GM23338 (cell line): ENCODE results near the gene PDIA4.

Experiments used
- CREB1 ChIP-seq: fragments of 250-450 bp; sonication (Bioruptor Pico); IDR thresholded peaks from 2 replicates; pipeline ENCODE4 v1.5.0; 2020; ENCODE audit warnings: low read depth, mild to moderate bottlenecking, moderate library complexity
- EZH2 ChIP-seq: fragments of 200-600 bp; sonication (generic); IDR thresholded peaks from one replicate; pipeline ENCODE4 v1.8.0; 2017; ENCODE audit warnings: antibody characterized with exemption, mild to moderate bottlenecking, low read depth; ENCODE audit not compliant: unreplicated experiment
- EZH2phosphoT487 ChIP-seq: fragments of 200-600 bp; sonication (generic); IDR thresholded peaks from one replicate; pipeline ENCODE4 v1.8.1; 2018; ENCODE audit warnings: antibody characterized with exemption; ENCODE audit not compliant: unreplicated experiment
- JUNB ChIP-seq: IDR thresholded peaks from one replicate; pipeline ENCODE4 v1.6.1; 2016; ENCODE audit warnings: antibody characterized with exemption; ENCODE audit not compliant: unreplicated experiment
- NANOG ChIP-seq: IDR thresholded peaks from 2 replicates; pipeline ENCODE4 v1.6.1; 2016; ENCODE audit warnings: antibody characterized with exemption, borderline replicate concordance
- POLR2AphosphoS5 ChIP-seq: IDR thresholded peaks from 2 replicates; pipeline ENCODE4 v1.6.1; 2016; ENCODE audit warnings: antibody characterized with exemption, low read depth
- STAT1 ChIP-seq: IDR thresholded peaks from one replicate; pipeline ENCODE4 v1.6.1; 2016; ENCODE audit warnings: antibody characterized with exemption; ENCODE audit not compliant: unreplicated experiment
- ZNF114 ChIP-seq: fragments of 250-450 bp; sonication (Bioruptor Pico); IDR thresholded peaks from 2 replicates; pipeline ENCODE4 v1.5.0; 2020; ENCODE audit warnings: mild to moderate bottlenecking, moderate library complexity
- ZNF331 ChIP-seq: fragments of 250-450 bp; sonication (Bioruptor Pico); IDR thresholded peaks from 2 replicates; pipeline ENCODE4 v1.5.0; 2020; ENCODE audit warnings: low read depth, mild to moderate bottlenecking, moderate library complexity
- TF ChIP-seq, protein P1 (sequence below), 2 experiments: fragments of 200-600 bp in 1 of 2; sonication (generic) in 1 of 2; conservative IDR thresholded peaks; 2 replicates each; pipeline versions ENCODE4 v1.5.1 to v1.6.1; 2016 to 2017; ENCODE audit warnings: antibody characterized with exemption in 2 of 2, low read depth in 2 of 2, mild to moderate bottlenecking in 2 of 2, moderate library complexity in 1 of 2
- TF ChIP-seq, protein P2 (sequence below): fragments of 250-450 bp; sonication (Bioruptor Pico); IDR thresholded peaks from 2 replicates; pipeline ENCODE4 v1.5.0; 2020; ENCODE audit warnings: mild to moderate bottlenecking, moderate library complexity
- TF ChIP-seq, protein P3 (sequence below): IDR thresholded peaks from 2 replicates; pipeline ENCODE4 v1.6.1; 2016; ENCODE audit warnings: antibody characterized with exemption
- TF ChIP-seq, protein P4 (sequence below): IDR thresholded peaks from one replicate; pipeline ENCODE4 v1.6.1; 2018; ENCODE audit warnings: antibody characterized with exemption; ENCODE audit not compliant: unreplicated experiment

DNA sequence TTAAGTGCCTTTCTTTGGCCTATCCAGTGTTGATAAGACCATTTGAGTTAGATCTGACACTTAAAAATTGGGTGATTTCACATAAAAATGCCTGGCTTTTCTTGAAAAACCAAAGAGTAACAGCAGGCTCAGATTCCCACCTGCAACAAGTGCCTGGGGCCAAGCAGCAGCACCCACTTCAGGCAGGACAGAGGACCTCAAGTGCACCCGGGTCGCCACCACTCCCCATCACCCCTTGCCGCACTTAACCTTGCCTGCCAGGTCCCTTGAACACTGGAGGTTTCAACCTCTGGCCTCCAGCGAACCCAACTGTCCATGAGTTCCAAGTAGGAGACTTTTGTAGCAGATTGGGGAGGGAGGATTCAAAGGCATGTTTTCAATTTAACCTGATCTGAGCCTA lies 30.8 kb downstream of the PDIA4 start:
- TF ChIP-seq, protein P1, sequence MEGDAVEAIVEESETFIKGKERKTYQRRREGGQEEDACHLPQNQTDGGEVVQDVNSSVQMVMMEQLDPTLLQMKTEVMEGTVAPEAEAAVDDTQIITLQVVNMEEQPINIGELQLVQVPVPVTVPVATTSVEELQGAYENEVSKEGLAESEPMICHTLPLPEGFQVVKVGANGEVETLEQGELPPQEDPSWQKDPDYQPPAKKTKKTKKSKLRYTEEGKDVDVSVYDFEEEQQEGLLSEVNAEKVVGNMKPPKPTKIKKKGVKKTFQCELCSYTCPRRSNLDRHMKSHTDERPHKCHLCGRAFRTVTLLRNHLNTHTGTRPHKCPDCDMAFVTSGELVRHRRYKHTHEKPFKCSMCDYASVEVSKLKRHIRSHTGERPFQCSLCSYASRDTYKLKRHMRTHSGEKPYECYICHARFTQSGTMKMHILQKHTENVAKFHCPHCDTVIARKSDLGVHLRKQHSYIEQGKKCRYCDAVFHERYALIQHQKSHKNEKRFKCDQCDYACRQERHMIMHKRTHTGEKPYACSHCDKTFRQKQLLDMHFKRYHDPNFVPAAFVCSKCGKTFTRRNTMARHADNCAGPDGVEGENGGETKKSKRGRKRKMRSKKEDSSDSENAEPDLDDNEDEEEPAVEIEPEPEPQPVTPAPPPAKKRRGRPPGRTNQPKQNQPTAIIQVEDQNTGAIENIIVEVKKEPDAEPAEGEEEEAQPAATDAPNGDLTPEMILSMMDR (conservative IDR thresholded peaks at IDR 0.05; ENCODE audit: low read depth in 2 of 2) = no peak
- no peak for TF ChIP-seq EZH2
- TF ChIP-seq POLR2AphosphoS5 = no peak
- no peak for TF ChIP-seq EZH2phosphoT487
- TF ChIP-seq, protein P2, sequence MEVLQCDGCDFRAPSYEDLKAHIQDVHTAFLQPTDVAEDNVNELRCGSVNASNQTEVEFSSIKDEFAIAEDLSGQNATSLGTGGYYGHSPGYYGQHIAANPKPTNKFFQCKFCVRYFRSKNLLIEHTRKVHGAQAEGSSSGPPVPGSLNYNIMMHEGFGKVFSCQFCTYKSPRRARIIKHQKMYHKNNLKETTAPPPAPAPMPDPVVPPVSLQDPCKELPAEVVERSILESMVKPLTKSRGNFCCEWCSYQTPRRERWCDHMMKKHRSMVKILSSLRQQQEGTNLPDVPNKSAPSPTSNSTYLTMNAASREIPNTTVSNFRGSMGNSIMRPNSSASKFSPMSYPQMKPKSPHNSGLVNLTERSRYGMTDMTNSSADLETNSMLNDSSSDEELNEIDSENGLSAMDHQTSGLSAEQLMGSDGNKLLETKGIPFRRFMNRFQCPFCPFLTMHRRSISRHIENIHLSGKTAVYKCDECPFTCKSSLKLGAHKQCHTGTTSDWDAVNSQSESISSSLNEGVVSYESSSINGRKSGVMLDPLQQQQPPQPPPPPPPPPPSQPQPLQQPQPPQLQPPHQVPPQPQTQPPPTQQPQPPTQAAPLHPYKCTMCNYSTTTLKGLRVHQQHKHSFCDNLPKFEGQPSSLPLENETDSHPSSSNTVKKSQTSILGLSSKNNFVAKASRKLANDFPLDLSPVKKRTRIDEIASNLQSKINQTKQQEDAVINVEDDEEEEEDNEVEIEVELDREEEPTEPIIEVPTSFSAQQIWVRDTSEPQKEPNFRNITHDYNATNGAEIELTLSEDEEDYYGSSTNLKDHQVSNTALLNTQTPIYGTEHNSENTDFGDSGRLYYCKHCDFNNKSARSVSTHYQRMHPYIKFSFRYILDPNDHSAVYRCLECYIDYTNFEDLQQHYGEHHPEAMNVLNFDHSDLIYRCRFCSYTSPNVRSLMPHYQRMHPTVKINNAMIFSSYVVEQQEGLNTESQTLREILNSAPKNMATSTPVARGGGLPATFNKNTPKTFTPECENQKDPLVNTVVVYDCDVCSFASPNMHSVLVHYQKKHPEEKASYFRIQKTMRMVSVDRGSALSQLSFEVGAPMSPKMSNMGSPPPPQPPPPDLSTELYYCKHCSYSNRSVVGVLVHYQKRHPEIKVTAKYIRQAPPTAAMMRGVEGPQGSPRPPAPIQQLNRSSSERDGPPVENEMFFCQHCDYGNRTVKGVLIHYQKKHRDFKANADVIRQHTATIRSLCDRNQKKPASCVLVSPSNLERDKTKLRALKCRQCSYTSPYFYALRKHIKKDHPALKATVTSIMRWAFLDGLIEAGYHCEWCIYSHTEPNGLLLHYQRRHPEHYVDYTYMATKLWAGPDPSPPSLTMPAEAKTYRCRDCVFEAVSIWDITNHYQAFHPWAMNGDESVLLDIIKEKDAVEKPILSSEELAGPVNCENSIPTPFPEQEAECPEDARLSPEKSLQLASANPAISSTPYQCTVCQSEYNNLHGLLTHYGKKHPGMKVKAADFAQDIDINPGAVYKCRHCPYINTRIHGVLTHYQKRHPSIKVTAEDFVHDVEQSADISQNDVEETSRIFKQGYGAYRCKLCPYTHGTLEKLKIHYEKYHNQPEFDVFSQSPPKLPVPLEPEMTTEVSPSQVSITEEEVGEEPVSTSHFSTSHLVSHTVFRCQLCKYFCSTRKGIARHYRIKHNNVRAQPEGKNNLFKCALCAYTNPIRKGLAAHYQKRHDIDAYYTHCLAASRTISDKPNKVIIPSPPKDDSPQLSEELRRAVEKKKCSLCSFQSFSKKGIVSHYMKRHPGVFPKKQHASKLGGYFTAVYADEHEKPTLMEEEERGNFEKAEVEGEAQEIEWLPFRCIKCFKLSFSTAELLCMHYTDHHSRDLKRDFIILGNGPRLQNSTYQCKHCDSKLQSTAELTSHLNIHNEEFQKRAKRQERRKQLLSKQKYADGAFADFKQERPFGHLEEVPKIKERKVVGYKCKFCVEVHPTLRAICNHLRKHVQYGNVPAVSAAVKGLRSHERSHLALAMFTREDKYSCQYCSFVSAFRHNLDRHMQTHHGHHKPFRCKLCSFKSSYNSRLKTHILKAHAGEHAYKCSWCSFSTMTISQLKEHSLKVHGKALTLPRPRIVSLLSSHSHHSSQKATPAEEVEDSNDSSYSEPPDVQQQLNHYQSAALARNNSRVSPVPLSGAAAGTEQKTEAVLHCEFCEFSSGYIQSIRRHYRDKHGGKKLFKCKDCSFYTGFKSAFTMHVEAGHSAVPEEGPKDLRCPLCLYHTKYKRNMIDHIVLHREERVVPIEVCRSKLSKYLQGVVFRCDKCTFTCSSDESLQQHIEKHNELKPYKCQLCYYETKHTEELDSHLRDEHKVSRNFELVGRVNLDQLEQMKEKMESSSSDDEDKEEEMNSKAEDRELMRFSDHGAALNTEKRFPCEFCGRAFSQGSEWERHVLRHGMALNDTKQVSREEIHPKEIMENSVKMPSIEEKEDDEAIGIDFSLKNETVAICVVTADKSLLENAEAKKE = no peak
- TF ChIP-seq, protein P3, sequence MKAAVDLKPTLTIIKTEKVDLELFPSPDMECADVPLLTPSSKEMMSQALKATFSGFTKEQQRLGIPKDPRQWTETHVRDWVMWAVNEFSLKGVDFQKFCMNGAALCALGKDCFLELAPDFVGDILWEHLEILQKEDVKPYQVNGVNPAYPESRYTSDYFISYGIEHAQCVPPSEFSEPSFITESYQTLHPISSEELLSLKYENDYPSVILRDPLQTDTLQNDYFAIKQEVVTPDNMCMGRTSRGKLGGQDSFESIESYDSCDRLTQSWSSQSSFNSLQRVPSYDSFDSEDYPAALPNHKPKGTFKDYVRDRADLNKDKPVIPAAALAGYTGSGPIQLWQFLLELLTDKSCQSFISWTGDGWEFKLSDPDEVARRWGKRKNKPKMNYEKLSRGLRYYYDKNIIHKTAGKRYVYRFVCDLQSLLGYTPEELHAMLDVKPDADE = no peak
- TF ChIP-seq, protein P4, sequence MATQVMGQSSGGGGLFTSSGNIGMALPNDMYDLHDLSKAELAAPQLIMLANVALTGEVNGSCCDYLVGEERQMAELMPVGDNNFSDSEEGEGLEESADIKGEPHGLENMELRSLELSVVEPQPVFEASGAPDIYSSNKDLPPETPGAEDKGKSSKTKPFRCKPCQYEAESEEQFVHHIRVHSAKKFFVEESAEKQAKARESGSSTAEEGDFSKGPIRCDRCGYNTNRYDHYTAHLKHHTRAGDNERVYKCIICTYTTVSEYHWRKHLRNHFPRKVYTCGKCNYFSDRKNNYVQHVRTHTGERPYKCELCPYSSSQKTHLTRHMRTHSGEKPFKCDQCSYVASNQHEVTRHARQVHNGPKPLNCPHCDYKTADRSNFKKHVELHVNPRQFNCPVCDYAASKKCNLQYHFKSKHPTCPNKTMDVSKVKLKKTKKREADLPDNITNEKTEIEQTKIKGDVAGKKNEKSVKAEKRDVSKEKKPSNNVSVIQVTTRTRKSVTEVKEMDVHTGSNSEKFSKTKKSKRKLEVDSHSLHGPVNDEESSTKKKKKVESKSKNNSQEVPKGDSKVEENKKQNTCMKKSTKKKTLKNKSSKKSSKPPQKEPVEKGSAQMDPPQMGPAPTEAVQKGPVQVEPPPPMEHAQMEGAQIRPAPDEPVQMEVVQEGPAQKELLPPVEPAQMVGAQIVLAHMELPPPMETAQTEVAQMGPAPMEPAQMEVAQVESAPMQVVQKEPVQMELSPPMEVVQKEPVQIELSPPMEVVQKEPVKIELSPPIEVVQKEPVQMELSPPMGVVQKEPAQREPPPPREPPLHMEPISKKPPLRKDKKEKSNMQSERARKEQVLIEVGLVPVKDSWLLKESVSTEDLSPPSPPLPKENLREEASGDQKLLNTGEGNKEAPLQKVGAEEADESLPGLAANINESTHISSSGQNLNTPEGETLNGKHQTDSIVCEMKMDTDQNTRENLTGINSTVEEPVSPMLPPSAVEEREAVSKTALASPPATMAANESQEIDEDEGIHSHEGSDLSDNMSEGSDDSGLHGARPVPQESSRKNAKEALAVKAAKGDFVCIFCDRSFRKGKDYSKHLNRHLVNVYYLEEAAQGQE = no peak
- TF ChIP-seq CREB1 (CRISPR knock-in tag) = no peak
- no peak for TF ChIP-seq JUNB
- no peak for TF ChIP-seq ZNF114
- no peak for TF ChIP-seq STAT1
- TF ChIP-seq ZNF331 (CRISPR knock-in tag) = no peak
- no peak for TF ChIP-seq NANOG
